Right renal cortex interstitium (tissue), 3 donors: ENCODE measurements around the gene PRPF19. TPM values are rescaled to one million over a fixed set of nuclear protein-coding genes. Genes with fewer than 3 reads are reported as not detected.
A peak's percentile ranks its signal among the peaks of the same experiment; 100 is the strongest.

Experiments
- DNase-seq, 3 donors: peaks; one replicate each; pipeline ENCODE4 v3.0.0-alpha.2; 2013; ENCODE audit warnings: low read depth in 3 of 3, low spot score in 2 of 3
- polyA plus RNA-seq, 3 donors: library from polyadenylated mRNA; unstranded; fragments of 120-200 nt; gene quantifications; one replicate each; pipeline ENCODE4 v1.2.1, GENCODE V29; 2013; ENCODE audit not compliant: insufficient read length in 3 of 3

Gene PRPF19
- 100 to 1,000 TPM; 132 to 140 (median 138) TPM for polyA plus RNA-seq

- peak; percentile 92 to 97 (median 93) for DNase-seq
Observed at GRCh38 chr11:60906132-60906972, at the start of gene PRPF19. Gene PRPF19 (minus strand): TSS chr11:60906585. CDS start chr11:60906382, 203 bp downstream.

GRCh38 chr11:60955571-60955970, 49.2 kb upstream of the PRPF19 start:
- DNase-seq: no peak

- no peak for DNase-seq
Observed at GRCh38 chr11:60954421-60954820, 48.0 kb upstream of the PRPF19 start.

GRCh38 chr11:60953781-60954180, 47.4 kb upstream of the PRPF19 start:
- DNase-seq: no peak

- no peak for DNase-seq
Observed at GRCh38 chr11:60952742-60953170, 46.4 kb upstream of the PRPF19 start.

GRCh38 chr11:60951904-60952741, 45.7 kb upstream of the PRPF19 start, which contains the start of gene SLC15A3:
Gene SLC15A3 (minus strand): TSS chr11:60952176. CDS start chr11:60951551, 625 bp downstream.
- DNase-seq: peak in 2 of 3 donors; percentile 40 to 41

- DNase-seq: no peak
Observed at GRCh38 chr11:60951606-60951903, 45.2 kb upstream of the PRPF19 start.

GRCh38 chr11:60950933-60951605, 44.7 kb upstream of the PRPF19 start:
- no peak for DNase-seq

GRCh38 chr11:60950024-60950423, 43.6 kb upstream of the PRPF19 start:
- DNase-seq: no peak

GRCh38 chr11:60948250-60948649, 41.9 kb upstream of the PRPF19 start:
- no peak for DNase-seq

GRCh38 chr11:60947700-60948099, 41.3 kb upstream of the PRPF19 start:
- no peak for DNase-seq

- DNase-seq: no peak
Observed at GRCh38 chr11:60946601-60947264, 40.3 kb upstream of the PRPF19 start.

GRCh38 chr11:60945295-60945667, 38.9 kb upstream of the PRPF19 start:
- DNase-seq: no peak

- no peak for DNase-seq
Observed at GRCh38 chr11:60944490-60945294, 38.3 kb upstream of the PRPF19 start.

GRCh38 chr11:60942970-60943565, 36.7 kb upstream of the PRPF19 start:
- no peak for DNase-seq

- DNase-seq: no peak
Observed at GRCh38 chr11:60942219-60942618, 35.8 kb upstream of the PRPF19 start.

- DNase-seq: no peak
Observed at GRCh38 chr11:60941371-60942119, 35.2 kb upstream of the PRPF19 start.

GRCh38 chr11:60939855-60940254, 33.5 kb upstream of the PRPF19 start:
- no peak for DNase-seq

GRCh38 chr11:60939301-60939700, 32.9 kb upstream of the PRPF19 start:
- no peak for DNase-seq
